B cell (primary cell): ENCODE results near the gene GPR142.

Experiments used
- CTCF ChIP-seq: fragments of 200-600 bp; IDR thresholded peaks from one replicate; pipeline ENCODE4 v1.8.0; 2022; ENCODE audit warnings: antibody characterized with exemption, mild to moderate bottlenecking
- EZH2 ChIP-seq: IDR thresholded peaks from 2 replicates; pipeline ENCODE4 v1.6.1; 2012; ENCODE audit warnings: borderline replicate concordance, low read depth, mild to moderate bottlenecking, moderate library complexity, low read length; ENCODE audit not compliant: insufficient read depth, poor library complexity, severe bottlenecking

DNA sequence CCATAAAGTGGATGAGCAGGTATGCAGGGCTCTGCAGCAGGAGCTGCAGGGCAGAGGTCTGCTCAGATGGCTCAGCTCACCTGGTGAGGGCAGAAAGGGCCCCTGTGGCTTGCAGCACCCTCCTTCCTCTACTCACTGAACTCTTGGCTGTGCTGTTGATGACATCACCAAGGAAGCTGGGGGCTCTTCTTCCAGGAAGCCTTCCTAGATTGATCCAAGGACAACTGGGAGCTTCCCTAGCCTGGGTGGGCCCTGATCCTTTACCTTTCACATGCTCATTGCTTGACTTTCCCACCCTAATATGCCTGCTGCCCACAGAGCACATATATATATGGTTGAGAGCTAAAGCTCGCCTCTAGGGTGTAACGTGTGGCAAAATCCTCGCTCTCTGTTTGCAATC is 38.8 kb upstream of the GPR142 start:
- TF ChIP-seq CTCF, result no peak
- TF ChIP-seq EZH2, result no peak
